HG03439 (cell line): Measurements from ENCODE around the gene NME4.
"Not testable (repeated sequence)": the region's sequence is repeated elsewhere in the genome, so short reads cannot be mapped to it uniquely, and the experiment has no call there.

ENCODE experiments used
- ATAC-seq: cut with Tn5 transposase; IDR thresholded peaks from one replicate; pipeline ENCODE4 v1.9.1; 2021; ENCODE audit warnings: mild to moderate bottlenecking, moderate library complexity; ENCODE audit not compliant: unreplicated experiment

NME4 gene

DNA sequence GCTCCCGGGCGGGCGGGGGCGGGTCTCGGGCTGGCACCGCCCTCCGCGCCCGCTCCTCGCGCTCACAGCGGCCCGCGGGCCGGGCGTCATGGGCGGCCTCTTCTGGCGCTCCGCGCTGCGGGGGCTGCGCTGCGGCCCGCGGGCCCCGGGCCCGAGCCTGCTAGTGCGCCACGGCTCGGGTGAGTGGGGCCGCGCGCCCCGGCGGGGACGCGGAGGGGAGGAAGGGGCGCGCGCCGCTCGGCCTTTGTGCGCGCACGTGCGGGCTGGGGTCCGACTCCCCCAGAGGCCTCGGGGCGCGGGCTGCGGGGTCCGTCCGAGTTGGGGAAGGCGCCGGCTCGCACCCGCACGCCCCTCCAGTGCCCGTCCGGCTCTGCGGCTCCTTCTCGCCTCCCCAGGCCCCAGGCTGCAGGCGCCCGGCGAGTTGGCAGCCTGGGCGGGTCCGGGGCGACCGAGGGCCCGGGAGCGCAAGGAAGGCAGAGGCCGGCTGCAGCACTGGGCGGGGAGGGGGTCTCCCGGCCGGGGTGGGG lies at the start of gene NME4:
Gene NME4, plus strand, starts transcription at position 65 of the 527 bp plus-strand sequence. Its CDS starts 24 bp downstream, at position 89.
- no peak for ATAC-seq

DNA sequence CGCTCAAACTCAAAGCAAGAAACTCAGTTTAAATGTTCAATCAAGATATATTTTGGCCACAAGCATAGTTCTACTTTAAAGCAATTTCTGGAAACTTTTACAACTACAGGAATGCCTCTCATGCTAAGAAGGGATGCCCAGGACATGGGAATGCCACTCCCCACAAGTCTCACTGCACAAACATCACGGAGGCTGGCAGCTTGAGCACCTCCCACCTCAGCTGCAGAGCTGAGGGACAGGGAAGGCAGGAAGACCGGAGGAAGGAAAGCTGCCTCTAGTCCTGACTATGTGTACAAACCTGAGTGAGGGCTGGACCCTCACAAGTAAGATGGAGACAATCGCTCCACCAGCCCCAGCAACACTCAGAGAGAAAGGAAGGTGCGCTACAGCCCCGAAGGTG lies 49.8 kb upstream of the NME4 start:
- no peak for ATAC-seq

DNA sequence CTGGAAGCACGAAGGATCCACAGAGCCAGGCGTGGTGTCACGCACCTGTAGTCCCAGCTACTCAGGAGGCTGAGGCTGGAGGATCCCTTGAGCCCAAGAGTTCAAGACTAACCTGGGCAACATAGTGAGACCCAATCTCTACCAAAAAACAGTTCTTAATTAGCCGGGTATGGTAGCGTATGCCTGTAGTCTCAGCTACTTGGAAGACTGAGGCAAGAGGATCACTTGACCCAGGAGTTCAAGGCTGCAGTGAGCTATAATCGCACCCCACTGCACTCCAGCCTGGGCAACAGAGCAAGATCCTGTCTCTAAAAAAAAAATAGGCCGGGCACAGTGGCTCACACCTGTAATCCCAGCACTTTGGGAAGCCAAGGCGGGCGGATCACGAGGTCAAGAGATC lies 48.5 kb upstream of the NME4 start:
- ATAC-seq: not testable (repeated sequence)

DNA sequence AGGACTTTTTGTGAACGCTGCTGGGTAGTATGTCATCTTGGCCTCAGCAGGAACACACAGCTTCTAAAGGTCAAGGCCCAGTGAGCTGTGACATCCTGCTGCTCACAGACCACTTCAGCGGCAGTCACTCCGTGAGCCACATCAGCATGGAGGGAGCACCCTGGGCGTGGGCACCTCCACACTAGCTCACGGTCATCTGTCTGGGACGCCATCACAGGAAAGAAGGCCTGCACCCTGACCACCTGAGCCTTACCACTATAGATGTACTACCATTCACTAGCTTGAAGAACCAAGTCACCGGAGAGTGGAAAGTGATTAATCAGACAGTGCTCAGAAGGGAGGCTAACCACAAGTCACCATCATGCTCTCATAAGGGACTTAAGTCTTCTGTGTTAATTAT lies 47.8 kb upstream of the NME4 start:
- ATAC-seq: no peak

DNA sequence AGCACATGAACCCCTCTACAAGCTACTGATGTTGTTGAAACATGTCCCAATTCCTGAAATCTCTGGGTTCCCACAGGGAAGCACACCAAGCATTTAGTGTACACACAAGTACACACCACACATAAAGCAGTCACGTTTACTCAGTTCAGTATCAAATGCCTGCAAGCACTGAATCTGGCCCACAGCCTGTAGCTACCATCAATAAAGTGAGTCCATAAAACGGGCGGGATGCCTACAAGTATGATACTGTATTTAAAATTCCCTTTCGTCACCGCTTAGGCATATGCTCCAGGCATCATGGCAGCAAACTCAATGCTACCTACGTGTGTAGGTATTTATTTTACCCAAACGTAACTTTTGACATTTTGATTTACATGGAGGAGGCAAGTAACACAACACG lies 46.8 kb upstream of the NME4 start:
- no peak for ATAC-seq

DNA sequence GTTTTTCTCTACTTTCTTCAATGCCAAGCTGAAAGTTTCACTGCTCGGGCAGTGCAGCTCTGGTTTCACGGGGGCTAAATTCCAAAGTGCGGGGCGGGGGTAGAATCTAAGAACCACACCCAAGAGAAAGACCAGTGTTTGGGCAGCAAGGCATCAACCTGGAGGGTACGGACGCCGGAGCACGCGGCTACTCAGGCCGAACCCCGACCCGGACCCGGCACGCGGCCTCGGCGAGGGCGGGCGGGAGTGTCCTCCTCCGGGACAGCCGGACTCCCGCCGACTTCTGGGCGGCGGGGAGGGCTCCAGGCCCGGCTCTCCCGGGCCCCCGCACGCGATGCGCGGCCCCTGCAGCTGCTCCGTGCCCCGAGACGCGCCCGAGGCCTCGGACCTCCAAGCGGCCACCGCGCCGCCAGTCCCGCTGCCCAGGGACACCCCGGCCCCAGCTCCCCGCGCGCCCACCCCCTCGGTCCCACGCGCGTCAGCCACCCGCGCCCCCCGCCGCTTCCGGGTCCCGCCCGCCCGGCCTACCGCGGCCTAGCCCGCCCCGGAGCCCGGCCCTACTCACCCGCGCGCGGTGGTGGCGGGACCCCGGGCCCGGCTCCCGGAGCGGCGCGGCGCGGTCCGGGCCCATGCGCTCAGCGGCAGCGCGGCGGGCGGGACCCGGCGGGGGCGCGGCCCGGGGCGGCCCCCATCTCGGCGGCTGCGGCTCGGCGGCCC lies 45.0 kb upstream of the NME4 start:
- ATAC-seq: peak; percentile 28

DNA sequence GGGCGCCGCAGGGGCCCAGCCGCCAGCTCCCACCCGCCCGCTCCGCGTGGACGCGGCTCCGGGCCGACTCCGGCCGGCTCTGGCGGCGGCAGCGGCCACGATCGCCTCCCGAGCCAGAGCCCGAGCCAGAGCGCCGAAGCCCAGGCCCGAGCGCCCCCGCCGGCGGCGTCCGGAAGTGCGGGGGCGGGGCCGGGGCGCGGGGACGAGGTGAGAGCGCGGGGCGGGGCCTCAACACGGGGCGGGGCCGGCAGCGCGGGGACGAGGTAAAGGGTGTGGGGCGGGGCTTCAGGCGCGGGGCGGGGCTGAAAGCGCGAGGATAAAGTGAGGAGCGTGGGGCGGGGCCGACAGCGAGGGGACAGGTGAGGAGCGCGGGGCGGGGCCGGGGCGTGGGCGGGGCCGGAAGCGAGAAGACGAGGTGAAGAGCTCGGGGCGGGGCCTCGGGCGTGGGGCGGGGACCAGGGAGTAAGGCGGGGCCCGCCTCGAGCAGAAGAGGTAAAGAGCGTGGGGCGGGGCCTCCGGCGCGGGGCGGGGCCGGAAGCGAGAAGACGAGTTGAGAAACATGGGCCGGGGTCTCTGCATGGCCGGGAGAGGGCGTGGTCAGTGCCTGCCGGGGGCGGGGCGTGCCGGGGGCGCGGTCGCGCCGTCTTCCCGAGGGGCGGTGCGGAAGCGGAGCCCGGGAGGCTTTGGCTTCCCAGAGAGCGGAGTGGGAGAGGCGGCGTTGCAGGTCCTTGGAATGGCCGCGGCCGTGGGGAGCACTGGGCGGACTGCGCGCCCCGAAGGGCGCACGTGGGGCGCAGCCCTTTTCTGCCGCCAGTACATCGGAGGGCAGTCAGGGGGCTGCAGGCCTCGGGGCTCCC lies 44.2 kb upstream of the NME4 start, which contains the start of gene AXIN1:
Gene AXIN1, minus strand, starts transcription at position 177 of the 857 bp plus-strand sequence. CDS start 5,698 bp downstream, outside the sequence.
- peak; percentile 55 for ATAC-seq

DNA sequence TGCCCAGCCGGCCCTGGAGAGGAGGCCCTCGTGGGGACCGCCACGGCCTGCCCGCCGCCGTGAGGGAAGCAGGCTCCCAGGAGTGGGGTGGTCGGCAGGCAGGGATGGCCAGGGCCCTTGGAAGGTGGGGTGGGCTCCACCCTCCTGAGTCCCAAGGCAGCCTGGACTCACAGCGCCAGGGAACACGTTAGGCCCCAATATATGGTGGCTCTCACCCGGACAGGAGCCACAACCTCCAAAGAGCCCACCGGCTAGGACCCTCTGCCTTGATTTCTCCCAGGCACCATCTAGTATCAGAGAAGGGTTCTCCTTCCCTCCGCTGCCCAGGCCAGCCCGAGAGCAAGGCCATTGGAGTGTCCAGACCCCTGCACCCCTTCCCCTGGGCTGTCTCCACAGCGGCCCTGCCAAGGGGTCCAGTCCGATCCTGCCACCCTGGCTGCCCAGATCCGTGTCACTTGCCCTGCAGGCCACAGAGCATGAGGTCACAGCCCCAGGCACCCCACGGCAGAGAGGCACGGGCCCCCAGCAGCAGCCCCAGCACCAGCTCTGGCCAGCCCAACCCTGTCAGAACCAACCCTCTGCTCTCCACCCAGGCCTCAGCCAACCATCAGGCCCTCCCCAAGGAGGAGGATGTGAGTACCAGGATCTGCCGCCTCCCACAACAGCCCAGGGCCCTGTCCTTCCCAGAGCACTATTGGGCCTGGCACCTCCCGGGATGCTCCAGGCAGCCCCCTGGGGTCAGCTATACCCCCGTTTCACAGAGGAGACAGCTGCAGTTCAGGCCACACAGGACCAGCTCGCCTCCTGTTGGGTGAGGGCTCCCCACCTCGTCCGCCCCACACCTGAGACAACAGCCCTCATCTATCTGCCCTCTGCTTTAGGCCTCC lies 43.4 kb upstream of the NME4 start:
- peak; percentile 6 for ATAC-seq

DNA sequence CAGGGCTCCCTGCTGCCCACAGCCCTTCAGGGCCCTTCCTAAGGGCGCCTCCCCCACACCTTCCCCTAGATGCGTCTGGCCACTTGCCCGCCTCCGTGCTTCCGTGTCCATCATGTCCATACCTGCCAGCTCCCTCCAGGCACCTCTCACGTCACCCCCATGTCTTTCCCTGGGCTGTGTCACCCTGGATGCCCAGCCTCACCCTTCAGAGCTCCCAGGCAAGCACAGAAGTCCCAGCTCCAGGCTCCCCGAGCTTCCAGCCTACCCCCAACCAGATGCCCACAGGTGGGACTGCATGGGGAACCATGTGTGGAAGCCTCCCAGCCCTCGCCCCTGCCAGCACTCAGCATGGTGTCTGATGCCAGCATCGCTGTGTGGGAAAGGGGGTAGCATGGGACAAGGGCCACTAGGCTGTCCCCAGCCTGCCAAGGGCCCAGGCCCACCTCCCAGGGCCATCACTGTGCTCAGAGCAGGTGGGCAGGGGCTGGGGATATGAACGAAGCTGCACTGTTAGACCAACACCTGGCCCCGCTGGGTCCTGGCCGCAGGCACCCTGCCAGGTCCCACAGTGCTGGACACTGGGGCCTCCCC lies 42.6 kb upstream of the NME4 start:
- no peak for ATAC-seq

DNA sequence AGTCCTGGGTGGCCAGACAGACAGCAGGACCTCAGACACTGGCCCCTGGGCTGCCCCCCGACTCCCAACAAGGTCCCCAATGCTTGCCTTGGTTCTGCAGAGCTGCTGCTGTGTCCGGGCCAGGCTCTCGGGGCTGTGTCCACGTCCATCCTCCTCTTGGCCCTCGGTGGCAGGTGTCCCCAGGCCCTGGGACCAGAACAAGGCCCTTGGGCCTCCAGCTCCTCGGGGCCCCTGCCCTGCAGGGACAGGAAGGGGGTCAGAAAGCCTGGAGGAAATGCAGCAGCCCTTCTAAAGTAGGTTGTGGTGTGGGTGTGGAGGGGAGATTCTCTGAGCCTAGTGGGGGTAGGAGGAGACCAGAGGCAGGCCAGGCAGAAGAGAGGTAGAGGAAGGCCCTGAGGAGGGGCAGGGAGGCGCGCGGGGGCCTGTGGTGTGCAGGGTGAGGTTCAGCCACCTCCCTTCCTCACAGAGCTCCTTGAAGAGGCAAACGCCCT lies 42.0 kb upstream of the NME4 start:
- no peak for ATAC-seq

DNA sequence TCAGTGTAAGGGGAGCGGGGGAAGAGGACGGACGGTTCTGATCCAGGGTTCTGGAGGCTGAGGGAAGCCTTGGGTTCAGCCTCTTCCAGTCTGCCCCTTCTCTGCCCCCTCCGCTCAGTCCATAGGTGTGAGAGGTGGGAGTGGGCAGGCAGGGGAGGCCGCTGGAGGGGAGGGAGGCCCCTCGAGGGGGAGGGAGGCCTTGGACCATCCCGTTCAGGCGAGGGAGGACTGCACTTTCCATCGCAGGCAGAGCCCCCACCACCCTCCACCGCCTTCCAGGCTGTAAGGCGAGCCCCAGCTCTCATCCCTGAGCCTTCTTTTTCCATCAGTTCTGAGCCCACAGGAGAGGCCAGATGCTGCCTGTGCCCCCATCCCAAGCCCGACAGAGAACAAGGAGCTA lies 40.3 kb upstream of the NME4 start:
- ATAC-seq: no peak

DNA sequence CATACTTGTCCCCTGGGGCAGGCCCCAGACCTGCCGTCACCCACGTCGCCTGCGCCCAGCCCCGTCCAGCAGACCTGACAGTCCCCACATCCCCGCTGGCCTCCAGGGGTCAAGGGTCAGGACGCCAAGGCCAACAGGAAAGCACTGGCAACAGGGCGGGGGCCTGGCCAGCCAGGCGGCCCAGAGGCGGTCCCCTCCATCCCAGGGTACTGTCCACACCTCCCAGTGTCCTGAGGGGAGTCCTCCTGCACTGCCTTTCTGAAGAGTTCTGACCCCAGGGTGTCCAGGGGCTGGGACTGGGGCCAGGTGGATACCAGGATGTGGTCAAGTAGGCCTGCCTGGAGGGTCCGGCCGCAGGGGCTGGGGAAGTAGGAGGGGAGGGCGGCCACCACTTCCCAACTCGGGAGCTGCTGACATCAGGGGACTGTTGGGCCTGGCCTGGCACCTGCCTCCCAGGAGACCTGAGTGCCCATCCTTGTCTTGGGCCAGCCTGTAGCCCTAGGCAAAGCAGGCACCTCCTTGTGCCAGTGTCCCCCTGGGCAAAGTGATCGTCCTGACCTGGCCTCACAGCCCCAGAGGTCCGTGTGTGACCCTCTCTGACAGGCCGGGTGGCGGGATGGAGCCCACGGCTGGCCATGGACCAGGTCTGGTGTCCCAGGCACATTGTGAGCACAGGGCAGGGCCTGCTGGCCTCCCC lies 37.8 kb upstream of the NME4 start:
- no peak for ATAC-seq

DNA sequence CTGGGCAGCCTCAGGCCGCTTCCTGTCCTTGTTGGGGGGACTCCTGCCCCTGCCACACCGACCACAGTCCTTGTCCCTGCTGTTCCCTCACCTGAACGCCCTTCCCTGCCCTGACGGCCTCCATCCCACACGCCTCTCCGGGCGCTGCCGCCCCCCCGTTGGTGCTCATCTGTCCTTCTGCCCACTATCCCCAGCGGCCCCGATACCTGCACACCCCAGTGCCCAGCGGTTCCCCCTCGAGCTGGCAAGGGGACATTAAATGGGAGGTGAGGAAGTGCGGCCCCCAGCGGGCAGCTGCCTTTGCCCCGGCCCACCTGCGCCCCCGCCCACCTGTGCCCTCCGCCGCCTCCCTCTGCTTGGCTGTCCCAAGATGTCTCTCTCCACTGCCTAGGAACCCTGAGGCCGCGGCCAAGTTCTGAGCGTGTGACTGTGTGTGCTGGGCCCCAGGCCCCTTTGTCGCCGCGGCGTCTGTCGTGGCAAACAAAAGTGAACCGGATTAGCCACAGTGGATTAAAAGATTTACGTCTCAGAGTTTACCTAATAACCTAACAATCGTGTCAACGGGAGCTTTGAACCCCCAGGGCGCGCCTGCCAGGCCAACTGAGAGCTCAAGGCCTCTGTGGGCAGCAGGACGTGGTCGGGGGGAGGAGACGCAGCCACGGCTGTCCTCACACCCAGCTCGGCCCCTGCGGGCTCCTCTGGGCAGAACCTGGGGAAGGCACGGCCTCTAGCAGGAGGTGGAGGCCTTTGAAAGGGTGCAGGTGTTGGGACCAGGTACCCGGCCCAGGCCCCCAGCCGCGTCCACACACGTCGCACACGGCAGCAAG lies 36.9 kb upstream of the NME4 start:
- no peak for ATAC-seq

DNA sequence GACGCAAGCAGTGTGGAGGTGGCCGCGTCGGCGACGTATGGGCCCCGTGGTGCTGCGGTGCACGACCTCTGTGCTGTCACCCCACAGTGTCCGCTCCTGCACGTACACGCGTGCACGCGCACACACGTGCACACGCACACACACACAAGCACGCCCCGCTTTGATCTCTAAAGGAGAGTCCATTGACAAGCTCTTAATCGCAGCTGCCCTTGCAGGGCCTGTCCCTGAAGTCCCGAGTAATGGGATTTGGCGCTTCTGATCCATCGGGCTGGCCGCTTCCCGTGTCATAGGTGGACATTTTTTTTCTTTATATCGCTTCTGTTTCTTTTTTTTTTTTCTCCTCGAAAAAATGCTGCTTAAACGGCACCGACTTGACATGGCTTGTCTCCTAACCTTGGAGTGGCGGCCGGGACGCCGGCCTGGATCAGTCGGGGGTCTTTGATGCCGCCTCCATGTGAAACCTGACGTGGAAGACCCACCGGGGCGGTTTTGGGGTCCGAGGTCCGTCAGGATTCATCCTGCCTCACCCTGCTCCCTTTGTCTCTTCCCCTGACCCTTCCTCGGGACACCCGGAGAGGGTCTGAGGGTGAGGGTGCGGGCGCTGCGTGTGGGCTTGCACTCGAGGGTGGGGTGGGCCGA lies 36.2 kb upstream of the NME4 start:
- no peak for ATAC-seq

DNA sequence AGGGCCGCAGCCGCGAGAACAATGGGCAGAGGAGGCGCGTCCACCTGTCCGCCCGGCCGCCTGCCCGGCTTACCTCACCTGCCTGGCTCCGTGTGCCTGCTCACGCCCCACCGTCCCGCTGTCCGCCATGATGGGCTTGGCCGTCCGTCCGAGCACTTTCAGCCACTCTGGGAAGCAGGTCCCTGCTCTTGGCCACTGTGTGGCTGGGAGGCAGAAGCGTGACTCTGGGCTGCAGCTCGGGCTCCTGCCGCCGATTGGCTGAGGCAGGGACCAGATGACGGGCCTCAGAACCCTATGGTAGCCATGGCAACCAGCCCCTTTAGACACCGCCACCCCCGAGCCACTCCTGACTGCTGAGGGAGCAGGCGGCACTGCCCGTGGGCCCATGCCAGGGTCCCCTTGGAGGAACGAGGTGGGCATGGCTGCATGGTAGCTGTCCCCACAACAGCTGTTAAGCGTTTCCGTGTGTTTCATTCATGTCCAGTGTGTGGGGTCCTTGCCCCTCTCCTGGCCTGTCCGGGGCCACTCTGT lies 35.6 kb upstream of the NME4 start:
- ATAC-seq: no peak

DNA sequence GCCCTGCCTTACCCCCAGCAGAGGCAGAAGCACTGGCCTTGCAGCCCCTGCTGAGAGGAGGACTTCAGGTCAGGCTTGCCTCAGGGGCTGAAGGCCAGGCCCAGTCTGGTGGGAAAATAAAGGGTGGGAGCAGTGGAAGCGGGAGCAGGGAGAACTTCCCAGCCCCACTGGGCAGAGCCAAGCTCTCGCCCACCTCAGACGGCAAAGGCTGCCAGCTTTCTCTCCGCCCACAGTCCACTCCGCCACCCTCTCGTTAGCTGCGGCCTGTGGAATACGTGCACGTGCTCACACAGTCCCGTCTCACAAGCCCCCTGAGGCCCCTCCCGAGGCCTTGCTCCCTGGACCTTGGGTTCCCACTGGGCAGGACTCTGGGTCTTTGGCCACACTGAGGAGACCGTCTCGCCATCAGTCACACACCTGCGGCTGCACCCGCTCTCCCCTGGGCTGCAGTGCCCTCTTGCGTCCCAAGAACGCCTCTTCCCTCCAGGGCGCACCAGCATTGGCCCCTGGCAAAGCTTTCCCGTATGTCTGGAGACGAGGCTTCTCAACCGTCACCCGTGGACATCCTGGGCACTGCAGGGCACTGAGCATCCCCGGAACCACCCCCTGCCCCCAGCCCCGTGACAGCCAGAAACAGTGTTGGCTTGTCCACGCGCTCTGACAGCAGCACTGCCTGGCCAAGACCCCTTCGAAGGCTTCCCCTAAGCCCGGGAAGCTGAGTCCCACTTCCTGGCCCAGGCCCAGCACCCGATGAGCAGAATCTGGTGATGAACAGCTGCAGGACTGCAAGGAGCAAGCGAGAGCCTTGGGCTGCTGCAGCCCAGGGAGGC lies 34.9 kb upstream of the NME4 start:
- no peak for ATAC-seq

DNA sequence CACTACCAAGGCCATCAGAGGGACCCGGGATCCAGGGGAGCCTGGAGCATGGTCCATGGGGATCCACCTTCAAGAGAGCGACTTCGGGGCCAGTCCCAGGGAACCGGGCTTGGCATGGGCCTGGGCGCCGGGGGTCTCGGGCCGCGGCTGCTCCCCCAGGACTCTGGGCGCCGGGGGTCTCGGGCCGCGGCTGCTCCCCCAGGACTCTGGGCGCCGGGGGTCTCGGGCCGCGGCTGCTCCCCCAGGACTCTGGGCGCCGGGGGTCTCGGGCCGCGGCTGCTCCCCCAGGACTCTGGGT lies 34.3 kb upstream of the NME4 start:
- not testable (repeated sequence) for ATAC-seq
